Measurements from ENCODE around the gene SPG11. TPM values are rescaled to one million over a fixed set of nuclear protein-coding genes. Genes with fewer than 3 reads are reported as not detected.

Gene SPG11
- total RNA-seq, 1 experiment from 2014 or later = 38.3 TPM

DNA sequence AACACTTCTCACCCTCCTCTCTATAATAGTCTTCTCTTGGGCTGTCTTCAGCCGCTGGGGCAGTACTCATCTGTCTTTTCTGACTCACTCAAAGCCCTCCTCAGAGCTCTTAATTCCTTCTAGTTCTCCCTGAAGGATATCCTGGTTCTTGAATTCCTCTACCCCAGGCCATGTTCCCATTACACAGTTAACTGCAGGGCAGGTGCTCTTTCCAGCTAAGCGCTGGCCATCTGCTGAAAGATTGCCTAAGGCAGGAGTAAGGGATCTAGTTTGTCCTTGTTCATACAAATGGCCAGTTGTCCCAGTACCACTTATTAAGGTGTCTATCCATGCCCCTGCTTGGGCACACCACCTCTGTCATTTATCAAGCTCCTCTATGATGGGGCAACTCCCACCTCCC lies 10.2 kb upstream of the SPG11 start:
- Histone ChIP-seq H3K79me2 (ENCODE audit: insufficient read depth, low read length) (no peaks in the 10 kb centered on the region), H3K23ac (ENCODE audit: insufficient read length, low read depth, low read length) (no peak overlapping the region), H3K27ac (ENCODE audit: insufficient read length, low read depth, low read length) (no peak overlapping the region), H3K4ac (ENCODE audit: low read depth, low read length) (no peak overlapping the region), H2AK5ac (ENCODE audit: insufficient read length, low read length) (no peak overlapping the region), H3K9me3 (ENCODE audit: control insufficient read depth, low read depth, low read length) (no peaks in the 10 kb centered on the region), H2BK12ac (ENCODE audit: insufficient read length, low read depth, low read length) (no peak overlapping the region), H3K4me1 (ENCODE audit: insufficient read depth, low read length) (no peaks in the 10 kb centered on the region), H4K5ac (ENCODE audit: insufficient read length, low read depth, low read length) (no peak overlapping the region), H3K23me2 (ENCODE audit: insufficient read length, low read depth, low read length, poor library complexity, severe bottlenecking) (no peaks in the 10 kb centered on the region), H2AFZ (ENCODE audit: low read length) (no peak overlapping the region), H4K20me1 (ENCODE audit: control insufficient read depth, insufficient read depth, insufficient read length) (no peaks in the 10 kb centered on the region), H4K91ac (ENCODE audit: insufficient read length, low read depth, low read length) (no peak overlapping the region), H3K56ac (ENCODE audit: insufficient read length, low read depth, low read length) (no peak overlapping the region), H2BK5ac (ENCODE audit: insufficient read length, low read length) (no peak overlapping the region), H3K27me3 (ENCODE audit: insufficient read depth, low read length) (no peaks in the 10 kb centered on the region), H2BK120ac (ENCODE audit: low read depth, low read length, poor library complexity, severe bottlenecking) (no peak overlapping the region), H3T11ph (ENCODE audit: low read length) (no peak overlapping the region), H3K9ac (ENCODE audit: extremely low read depth, insufficient read length, low read length) (no peak overlapping the region), H2BK20ac (ENCODE audit: low read depth, low read length, poor library complexity, severe bottlenecking) (no peak overlapping the region), H4K8ac (replicated peaks; ENCODE audit: insufficient read length, low read depth, low read length) (no peak overlapping the region), H3K79me1 (ENCODE audit: insufficient read depth, low read depth, low read length, poor library complexity, severe bottlenecking) (no peaks in the 10 kb centered on the region), H3K18ac (ENCODE audit: insufficient read length, low read depth, low read length) (no peak overlapping the region), H3K14ac (ENCODE audit: insufficient read depth, low read length) (no peak overlapping the region), H3K4me2 (ENCODE audit: insufficient read depth, insufficient read length, low read length) (no peak overlapping the region), H2BK15ac (ENCODE audit: low read depth, low read length) (no peak overlapping the region)
- peaks cover 3% of the 10 kb centered on the region for H3K27me3 Mint-ChIP-seq (ENCODE audit: low read depth)
- TF ChIP-seq CTCF (conservative IDR thresholded peaks at IDR 0.05) = no peak
- no CpG with 5 or more reads among the region's 2 CpGs for WGBS (ENCODE audit: extremely low coverage, insufficient read length, low lambda C conversion rate)
- H3K36me3 Mint-ChIP-seq (ENCODE audit: insufficient read depth in 1 of 3, low read depth in 3 of 3) = no peaks in the 10 kb centered on the region; a peak in 1 of 7 replicates
- H3K4me3 Mint-ChIP-seq = no peak overlapping the region
- no peak for DNase-seq
- H3K27ac Mint-ChIP-seq = no peak overlapping the region
- no peaks in the 10 kb centered on the region for H3K9me3 Mint-ChIP-seq
- peaks cover 0 to 4% of the 10 kb centered on the region in 2 experiments; a peak in 1 of 4 replicates for H3K4me1 Mint-ChIP-seq
